Measurements from ENCODE around the gene LMO4.
A peak's percentile ranks its signal among the peaks of the same experiment; 100 is the strongest.

The LMO4 gene

GRCh38 chr1:87358219-87358618 lies 29.5 kb downstream of the LMO4 start:
- DNase-seq (ENCODE audit: low read depth in 2 of 2) = no peak

DNA sequence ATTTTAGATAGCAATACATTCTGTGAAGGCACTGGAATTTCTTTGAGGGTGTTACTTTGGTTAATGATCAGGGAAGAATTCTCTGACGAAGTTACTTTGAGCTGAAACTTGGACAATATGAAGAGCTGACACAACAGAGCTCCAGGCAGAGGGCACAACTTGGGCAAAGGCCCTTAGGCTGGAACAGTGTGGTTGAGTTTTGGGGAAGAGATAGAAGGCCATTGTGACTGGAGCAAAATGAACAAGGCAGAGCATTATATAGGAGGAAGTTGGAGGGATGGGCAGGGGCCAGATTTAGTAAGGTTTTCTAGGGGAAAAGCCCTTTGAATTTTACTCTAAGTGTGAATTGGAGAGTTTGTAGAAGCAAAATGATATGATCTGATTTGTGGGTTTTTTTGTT lies 30.9 kb downstream of the LMO4 start:
- DNase-seq (ENCODE audit: low read depth in 2 of 2) = no peak

- no peak for DNase-seq (ENCODE audit: low read depth in 2 of 2)
Observed at GRCh38 chr1:87362063-87362833, 33.6 kb downstream of the LMO4 start.

- peak; percentile 13 to 21 for DNase-seq (ENCODE audit: low read depth in 2 of 2)
Observed at GRCh38 chr1:87362834-87363426, 34.2 kb downstream of the LMO4 start.

GRCh38 chr1:87367549-87367948 lies 38.9 kb downstream of the LMO4 start:
- DNase-seq (ENCODE audit: low read depth in 2 of 2) = no peak

- no peak for DNase-seq (ENCODE audit: low read depth in 2 of 2)
Observed at GRCh38 chr1:87368907-87369306, 40.2 kb downstream of the LMO4 start.

DNA sequence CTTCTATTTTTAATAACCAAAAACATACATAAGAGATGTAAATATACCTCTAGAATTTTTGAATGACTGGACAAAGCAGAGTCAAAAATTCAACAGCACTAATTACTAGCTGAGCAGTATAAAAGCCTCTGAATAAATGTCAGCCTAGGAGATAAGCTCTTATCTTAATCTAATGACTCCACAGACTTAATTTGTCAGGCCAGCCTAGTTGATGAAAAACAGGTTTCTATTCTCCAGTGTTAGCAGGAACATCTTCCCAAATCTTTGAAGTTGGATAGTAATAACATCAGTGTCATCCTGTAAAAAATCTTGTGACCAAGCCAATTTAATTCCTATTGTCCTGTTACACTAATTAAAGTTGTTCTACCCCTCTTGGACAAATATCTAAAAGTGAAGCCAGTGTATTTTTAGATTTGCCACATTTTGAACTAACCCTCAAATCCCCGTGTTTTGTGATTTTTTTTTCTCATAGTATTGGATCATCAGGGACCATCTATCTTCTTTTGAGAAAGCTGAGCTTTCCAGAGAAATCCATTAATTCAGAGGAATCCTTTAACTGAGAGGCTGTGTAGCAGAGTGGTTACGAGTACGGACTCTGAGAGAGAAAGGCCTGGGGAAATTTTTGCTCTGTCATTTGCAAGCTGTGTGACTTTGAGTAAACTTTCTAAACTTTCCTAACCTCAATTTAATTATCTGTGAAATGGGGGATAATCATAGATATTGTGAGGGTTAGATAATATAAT lies 41.2 kb downstream of the LMO4 start:
- DNase-seq (ENCODE audit: low read depth in 2 of 2) = no peak

DNA sequence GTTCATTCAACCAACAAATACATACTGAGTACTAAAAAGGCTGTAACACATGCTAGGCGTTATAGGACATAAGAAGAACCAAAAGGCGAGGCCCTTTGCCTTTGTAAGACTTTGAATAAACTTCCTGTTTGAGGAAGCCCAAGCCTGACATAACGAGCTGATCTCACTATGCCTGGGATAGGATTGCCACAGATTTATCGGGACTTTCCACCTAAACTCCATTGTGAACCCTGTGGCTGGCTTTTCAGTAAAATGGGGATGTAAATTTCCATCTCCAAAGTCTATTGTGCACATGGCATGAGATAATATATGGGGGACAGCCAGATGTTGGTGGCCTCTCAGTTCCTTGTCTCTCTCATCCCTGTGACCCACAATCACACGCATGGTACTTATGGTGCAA lies 41.9 kb downstream of the LMO4 start:
- no peak for DNase-seq (ENCODE audit: low read depth in 2 of 2)

DNA sequence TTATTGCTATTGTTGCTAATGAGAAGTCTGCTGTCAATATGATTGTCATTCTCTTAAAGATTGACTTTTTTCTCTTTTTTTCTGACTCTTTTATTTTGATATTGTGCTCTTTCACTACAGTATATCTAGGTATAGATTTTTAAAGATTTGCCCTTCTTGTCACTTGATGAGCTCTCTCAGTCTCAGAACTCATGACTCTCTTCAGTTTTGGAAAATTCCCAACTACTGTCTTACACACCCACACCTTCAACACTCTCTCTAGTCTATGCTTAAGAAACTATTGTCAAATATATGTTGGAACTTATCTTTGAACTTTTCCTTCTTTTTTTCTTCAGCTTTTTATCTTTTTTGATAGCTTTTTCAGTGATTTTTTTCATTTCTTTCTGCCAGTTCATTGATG lies 50.6 kb downstream of the LMO4 start:
- DNase-seq (ENCODE audit: low read depth in 2 of 2) = no peak

- DNase-seq (ENCODE audit: low read depth in 2 of 2) = no peak
Observed at GRCh38 chr1:87386217-87386790, 57.6 kb downstream of the LMO4 start.

DNA sequence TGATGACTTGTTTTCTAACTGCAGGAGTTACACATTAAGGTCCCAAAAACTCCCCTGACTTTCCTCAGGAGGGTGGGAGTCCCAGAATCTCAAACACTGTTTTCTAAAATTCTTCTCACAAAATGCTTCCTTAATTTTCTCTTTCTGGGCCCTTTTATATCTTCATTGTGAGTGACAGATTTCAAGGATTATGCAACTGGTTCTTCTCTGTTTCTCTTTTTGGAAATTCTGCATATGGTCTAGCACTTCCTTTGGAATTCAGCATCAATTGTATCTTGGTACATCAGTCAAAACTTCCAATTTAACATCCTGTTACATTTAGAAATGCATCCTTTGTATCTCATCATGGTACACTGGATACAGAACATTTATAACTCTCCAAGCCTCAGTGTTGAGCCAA lies 59.7 kb downstream of the LMO4 start:
- DNase-seq (ENCODE audit: low read depth in 2 of 2) = no peak

DNA sequence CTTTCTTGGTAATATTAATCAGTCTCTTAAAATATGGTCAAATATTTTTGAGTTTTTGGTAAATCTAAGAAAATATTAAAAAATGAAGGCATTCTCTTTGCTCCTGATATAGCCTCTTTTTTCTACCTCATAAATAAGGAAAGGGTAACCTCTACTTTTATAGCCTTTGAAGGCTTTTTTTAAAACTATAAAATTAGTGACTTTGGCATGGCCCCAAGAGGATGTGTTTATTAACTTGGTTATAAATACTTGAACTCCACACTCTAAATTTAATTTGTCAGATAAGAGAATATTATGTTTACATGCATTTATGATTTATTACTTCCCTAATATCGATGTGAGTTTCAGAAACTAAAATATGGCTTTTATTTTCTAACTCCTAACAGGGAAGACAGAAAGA lies 60.3 kb downstream of the LMO4 start:
- DNase-seq (ENCODE audit: low read depth in 2 of 2) = no peak

DNA sequence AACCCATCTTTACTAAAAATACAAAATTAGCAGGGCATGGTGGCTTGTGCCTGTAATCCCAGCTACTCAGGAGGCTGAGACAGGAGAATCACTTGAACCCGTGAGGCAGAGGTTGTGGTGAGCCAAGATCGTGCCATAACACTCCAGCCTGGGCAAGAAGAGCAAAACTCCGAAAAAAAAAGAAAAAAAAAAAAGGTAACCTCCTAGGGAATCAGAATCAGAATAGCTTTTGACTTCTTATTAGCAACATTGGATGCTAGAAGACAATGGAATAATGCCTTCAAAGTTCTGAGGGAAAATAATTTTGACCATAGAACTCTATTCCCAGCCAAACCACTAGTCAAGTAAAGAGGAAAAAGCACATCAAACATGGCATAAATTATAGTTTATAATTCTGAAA lies 60.9 kb downstream of the LMO4 start:
- no peak for DNase-seq (ENCODE audit: low read depth in 2 of 2)

GRCh38 chr1:87392248-87393192 lies 63.8 kb downstream of the LMO4 start:
- peak; percentile 31 to 42 for DNase-seq (ENCODE audit: low read depth in 2 of 2)

DNA sequence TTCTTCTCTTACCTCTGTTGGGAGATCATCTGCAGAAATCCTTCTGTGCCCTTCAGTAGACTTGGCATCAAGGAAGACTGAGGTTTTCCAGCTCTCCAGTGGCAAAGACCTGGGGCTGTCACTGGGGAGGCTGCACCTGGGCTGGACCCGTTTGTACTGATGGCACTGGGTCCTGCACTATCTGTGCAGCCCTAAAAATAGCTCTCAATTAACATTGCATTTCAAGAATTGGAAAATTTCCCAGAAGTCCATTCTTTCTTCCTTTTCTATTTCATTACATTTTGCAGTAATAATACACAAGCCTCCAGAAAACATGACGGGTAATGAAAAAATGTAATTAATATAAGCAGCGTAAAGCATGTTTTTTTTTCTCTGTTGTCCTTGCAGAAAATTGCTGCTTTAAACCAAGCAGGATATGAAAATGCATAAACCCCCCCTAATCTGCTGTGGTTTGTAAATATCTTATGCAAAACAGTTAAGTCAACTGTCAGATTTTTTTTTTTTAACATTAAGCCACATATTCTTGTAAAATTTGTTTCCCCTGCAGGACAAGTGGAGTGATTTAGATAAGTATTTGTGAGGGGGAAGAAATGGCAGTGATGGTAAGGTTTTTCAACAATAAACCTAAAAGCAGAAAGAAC lies 64.9 kb downstream of the LMO4 start:
- DNase-seq (ENCODE audit: low read depth in 2 of 2) = no peak

DNA sequence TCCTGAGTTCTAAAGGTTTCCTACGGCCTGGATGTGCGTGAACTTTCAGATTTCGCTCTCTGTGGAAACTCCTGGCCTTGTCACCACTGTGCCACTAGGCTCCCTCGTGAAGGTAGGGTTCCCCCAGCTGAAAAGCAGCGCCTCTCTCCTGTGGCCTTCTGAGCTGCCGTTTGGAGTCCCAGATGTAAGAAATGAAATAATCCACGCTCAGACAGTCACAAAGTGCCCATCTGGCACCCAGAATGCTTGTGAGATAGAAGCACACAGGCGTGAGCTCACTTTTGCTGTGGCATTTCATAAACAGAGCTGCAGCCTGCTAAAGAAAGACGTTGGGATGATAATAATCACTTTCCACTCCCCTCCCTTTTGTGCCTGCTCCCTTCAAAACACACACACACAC lies 65.8 kb downstream of the LMO4 start:
- no peak for DNase-seq (ENCODE audit: low read depth in 2 of 2)

GRCh38 chr1:87394982-87395381 lies 66.3 kb downstream of the LMO4 start:
- DNase-seq (ENCODE audit: low read depth in 2 of 2) = no peak
